Measurements from ENCODE around the gene MUC20. TPM values are rescaled to one million over a fixed set of nuclear protein-coding genes. Genes with fewer than 3 reads are reported as not detected.

MUC20 gene
- total RNA-seq, 1 donor from 2014 or later = 2.3 TPM

DNA sequence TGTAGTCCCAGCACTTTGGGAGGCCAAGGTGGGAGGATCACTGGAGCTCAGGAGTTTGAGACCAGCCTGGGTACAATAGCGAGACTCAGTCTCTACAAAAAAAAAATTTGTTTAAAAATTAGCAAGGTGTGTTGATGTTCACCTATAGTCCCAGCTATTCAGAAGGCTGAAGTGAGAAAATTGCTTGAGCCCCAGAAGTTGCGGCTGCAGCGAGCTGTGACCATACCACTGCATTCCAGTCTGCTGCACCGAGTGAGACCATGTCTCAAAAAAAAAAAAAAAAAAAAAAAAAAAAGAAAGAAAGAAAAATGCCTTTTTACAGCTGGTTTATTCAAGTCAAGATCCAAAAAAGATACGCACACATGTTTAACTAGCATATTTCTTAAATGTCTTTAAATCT lies 17.0 kb upstream of the MUC20 start:
- peaks cover 3% of the 10 kb centered on the region for H3K4me1 Mint-ChIP-seq
- H3K9me3 Mint-ChIP-seq = peaks cover 3% of the 10 kb centered on the region
- peaks cover 4% of the 10 kb centered on the region for H3K36me3 Mint-ChIP-seq (ENCODE audit: low read depth)
- TF ChIP-seq, protein P1, sequence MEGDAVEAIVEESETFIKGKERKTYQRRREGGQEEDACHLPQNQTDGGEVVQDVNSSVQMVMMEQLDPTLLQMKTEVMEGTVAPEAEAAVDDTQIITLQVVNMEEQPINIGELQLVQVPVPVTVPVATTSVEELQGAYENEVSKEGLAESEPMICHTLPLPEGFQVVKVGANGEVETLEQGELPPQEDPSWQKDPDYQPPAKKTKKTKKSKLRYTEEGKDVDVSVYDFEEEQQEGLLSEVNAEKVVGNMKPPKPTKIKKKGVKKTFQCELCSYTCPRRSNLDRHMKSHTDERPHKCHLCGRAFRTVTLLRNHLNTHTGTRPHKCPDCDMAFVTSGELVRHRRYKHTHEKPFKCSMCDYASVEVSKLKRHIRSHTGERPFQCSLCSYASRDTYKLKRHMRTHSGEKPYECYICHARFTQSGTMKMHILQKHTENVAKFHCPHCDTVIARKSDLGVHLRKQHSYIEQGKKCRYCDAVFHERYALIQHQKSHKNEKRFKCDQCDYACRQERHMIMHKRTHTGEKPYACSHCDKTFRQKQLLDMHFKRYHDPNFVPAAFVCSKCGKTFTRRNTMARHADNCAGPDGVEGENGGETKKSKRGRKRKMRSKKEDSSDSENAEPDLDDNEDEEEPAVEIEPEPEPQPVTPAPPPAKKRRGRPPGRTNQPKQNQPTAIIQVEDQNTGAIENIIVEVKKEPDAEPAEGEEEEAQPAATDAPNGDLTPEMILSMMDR (conservative IDR thresholded peaks at IDR 0.05) = no peak
- H3K27ac Mint-ChIP-seq (ENCODE audit: unreplicated experiment) = no peak overlapping the region
- DNase-seq (ENCODE audit: low read depth, low spot score) = no peak
- no peaks in the 10 kb centered on the region for H3K27me3 Mint-ChIP-seq (ENCODE audit: low read depth)
- H3K4me3 Mint-ChIP-seq = no peak overlapping the region

DNA sequence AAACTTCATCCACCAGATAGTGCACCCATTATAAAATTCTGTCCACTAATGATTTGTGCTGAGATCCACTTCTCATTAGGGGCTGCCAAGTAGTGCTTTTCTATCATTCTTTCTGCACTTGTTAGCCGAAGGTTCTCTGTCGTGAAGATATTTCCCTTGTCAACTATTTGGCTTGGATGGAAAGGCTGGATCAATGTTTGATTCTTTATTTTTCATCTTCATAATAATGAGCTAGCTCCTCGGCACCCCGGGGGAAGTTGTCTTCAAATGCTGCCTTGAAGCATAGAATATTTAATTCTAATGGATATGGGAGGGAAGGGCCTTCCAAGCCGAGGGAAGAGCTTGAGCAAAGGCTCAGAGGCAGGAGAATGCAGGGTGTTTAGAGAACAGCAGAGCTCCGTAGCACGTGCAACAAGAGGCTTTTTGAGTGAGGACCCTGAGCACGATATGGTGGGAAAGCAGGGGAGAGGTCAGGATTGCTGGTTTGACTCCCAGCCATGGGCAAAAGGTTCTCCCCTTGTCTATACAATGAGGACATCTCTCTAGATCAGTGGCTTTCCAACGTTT lies 16.3 kb upstream of the MUC20 start:
- H3K36me3 Mint-ChIP-seq (ENCODE audit: low read depth) = peaks cover 7% of the 10 kb centered on the region

DNA sequence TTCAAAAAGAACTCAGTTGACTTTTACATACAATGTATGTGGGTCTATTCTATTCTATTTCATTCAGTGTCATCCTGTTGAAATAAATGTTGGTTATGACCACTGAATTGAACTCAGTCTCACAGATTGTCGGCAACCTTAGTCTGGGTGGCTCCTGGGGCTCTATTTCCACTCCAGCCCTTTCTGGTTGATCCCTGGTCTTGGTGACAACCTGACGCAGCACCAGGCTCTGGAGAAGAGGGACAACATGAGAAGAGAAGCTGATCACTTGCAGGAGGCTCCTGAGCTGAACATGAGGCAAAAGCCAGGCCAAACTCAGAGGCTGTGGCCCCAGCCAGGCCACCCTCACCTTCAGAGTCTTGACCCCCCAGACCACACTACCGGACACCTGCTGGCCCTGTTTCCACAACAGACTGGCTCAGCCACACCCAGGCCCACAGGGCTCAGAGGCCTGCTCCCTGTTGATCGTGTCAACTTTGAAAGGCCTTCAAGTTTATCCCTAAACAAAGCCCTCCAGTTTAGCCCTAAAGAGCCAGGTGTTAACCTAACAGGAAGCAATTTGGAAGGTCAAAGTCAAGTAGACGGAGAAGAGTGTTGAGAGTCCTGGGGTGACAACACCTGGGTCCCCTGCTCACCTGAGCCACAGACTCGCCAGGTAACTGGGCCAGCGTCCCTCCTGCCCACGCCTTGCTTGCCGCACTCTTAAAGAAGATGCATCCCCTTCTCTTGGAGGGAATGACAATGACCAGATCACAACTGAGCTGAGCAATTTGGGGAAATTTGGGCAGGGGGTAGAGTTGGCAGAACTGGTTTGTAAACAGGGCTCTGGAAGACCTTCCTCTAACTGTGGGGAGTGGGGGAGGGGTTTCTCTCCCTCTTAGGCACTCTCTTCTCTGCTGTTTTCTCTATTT lies 15.4 kb upstream of the MUC20 start:
- Mint-ChIP-seq H3K9me3 (peaks cover 3% of the 10 kb centered on the region), H3K27ac (ENCODE audit: unreplicated experiment) (no peak overlapping the region), H3K4me1 (no peaks in the 10 kb centered on the region), H3K36me3 (ENCODE audit: low read depth) (peaks cover 12% of the 10 kb centered on the region), H3K4me3 (no peak overlapping the region), H3K27me3 (ENCODE audit: low read depth) (no peaks in the 10 kb centered on the region)
- no peak for DNase-seq (ENCODE audit: low read depth, low spot score)
- TF ChIP-seq, protein P1 (conservative IDR thresholded peaks at IDR 0.05) = no peak

More for the DNA sequence above, 16.3 kb upstream of the MUC20 start:
- DNase-seq (ENCODE audit: low read depth, low spot score) = no peak
- H3K27ac Mint-ChIP-seq (ENCODE audit: unreplicated experiment) = no peak overlapping the region
- H3K9me3 Mint-ChIP-seq = peaks cover 3% of the 10 kb centered on the region
- TF ChIP-seq, protein P1 (conservative IDR thresholded peaks at IDR 0.05) = no peak
- H3K4me3 Mint-ChIP-seq = no peak overlapping the region
- H3K4me1 Mint-ChIP-seq = no peaks in the 10 kb centered on the region
- H3K27me3 Mint-ChIP-seq (ENCODE audit: low read depth) = no peaks in the 10 kb centered on the region

DNA sequence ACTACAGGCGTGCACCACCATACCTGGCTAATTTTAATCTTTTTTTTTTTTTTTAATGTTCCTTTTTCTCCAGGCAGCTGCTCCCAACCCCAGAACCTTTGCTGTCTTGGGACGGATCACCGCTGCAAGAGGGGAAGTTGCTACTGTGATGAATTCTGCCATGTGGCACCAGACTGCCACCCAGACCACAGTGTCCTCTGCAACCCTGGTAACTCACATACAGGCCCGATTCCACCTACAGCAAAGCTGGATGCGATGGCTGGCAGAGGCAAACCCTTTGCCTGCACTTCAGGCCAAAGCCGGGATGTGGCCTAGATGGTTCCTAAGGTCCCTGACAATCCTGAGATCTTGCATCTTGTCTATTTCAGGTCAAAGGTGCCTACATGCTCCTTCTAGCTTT lies 12.7 kb upstream of the MUC20 start:
- Mint-ChIP-seq H3K9me3 (peaks cover 3% of the 10 kb centered on the region), H3K27me3 (ENCODE audit: low read depth) (no peaks in the 10 kb centered on the region), H3K27ac (ENCODE audit: unreplicated experiment) (no peak overlapping the region), H3K36me3 (ENCODE audit: low read depth) (peaks cover 13% of the 10 kb centered on the region), H3K4me1 (no peaks in the 10 kb centered on the region), H3K4me3 (no peak overlapping the region)
- DNase-seq (ENCODE audit: low read depth, low spot score) = no peak
- TF ChIP-seq, protein P1 (conservative IDR thresholded peaks at IDR 0.05) = no peak

DNA sequence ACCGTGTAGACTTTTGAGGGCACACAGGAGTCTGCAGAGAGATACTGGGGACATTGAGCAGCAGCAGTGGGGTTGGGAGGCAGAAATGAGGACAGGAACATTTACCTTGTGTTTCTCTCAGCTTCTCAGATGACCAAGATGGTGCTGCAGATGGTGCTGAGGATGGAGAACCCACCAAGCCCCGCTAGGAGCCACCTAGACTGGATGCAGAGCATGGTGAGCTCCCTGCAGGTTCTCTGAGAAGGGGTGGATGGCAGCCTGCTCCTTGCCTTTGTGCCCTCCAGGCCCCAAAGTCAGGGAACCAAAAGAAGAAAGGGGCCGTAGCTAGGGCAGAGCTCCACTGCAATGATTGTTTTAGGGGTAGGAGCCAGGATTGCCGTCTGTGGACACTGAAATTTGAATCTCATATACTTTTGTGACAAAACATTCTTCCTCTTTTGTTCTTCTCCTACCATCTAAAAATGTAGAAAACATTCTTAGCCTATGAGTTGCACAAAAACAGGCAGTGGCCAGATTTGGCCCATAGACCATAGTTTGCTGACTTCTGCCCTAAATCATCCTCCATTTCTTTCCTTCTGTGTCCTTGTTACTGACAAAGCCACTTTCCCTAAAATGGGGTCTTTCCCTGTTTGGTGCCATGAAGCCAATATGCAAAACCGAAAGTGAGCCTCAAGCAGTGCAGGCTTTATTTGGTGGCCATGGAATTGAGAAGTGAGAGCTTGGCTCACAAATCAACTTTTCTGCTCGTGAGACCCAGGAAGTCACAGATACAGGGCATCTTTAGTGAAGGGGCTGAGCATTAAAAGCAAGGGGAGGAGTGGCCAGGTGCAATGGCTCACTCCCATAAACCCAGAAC lies 11.9 kb upstream of the MUC20 start:
- TF ChIP-seq, protein P1 (conservative IDR thresholded peaks at IDR 0.05) = no peak
- H3K36me3 Mint-ChIP-seq (ENCODE audit: low read depth) = peaks cover 13% of the 10 kb centered on the region
- H3K27me3 Mint-ChIP-seq (ENCODE audit: low read depth) = no peaks in the 10 kb centered on the region
- H3K27ac Mint-ChIP-seq (ENCODE audit: unreplicated experiment) = no peak overlapping the region
- H3K4me1 Mint-ChIP-seq = no peaks in the 10 kb centered on the region
- DNase-seq (ENCODE audit: low read depth, low spot score) = no peak
- no peak overlapping the region for H3K4me3 Mint-ChIP-seq
- peaks cover 3% of the 10 kb centered on the region for H3K9me3 Mint-ChIP-seq

All from neural crest cell (in vitro differentiated cells).